ENCODE data around the gene LSM4. TPM values are rescaled to one million over a fixed set of nuclear protein-coding genes. Genes with fewer than 3 reads are reported as not detected.

The LSM4 gene
- total RNA-seq, 2 donors from 2014 or later: 74.8 to 90.2 TPM

DNA sequence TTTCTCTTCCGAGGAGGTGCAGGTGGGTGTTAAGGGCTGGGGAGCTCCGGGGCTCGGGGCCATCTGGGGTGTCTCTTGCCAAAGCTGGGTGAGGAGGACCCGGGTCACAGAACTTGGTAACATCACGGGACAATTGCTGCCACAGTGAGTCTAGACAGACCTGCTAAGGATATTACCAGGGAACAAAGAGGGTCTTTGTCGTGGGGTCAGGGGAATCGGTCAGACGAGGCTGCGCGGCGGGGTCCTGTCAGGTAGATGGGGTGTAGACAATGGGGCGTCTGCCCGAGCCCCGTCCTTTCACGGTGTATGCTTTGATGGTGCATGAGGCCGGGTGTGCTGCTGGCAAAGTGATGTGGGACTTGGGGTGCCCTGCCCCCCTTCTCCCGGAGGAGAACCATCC, 25.3 kb upstream of the LSM4 start:
- Histone ChIP-seq H3K27me3 (replicated peaks; ENCODE audit: insufficient read depth) (no peaks in the 10 kb centered on the region), H3K27ac (no peak overlapping the region), H3K4me3 (no peak overlapping the region), H3K4me1 (ENCODE audit: control insufficient read depth in 1 of 2, low read depth in 2 of 2) (no peaks in the 10 kb centered on the region), H3K9me3 (no peaks in the 10 kb centered on the region), H3K36me3 (no peaks in the 10 kb centered on the region)
- TF ChIP-seq, protein P1, sequence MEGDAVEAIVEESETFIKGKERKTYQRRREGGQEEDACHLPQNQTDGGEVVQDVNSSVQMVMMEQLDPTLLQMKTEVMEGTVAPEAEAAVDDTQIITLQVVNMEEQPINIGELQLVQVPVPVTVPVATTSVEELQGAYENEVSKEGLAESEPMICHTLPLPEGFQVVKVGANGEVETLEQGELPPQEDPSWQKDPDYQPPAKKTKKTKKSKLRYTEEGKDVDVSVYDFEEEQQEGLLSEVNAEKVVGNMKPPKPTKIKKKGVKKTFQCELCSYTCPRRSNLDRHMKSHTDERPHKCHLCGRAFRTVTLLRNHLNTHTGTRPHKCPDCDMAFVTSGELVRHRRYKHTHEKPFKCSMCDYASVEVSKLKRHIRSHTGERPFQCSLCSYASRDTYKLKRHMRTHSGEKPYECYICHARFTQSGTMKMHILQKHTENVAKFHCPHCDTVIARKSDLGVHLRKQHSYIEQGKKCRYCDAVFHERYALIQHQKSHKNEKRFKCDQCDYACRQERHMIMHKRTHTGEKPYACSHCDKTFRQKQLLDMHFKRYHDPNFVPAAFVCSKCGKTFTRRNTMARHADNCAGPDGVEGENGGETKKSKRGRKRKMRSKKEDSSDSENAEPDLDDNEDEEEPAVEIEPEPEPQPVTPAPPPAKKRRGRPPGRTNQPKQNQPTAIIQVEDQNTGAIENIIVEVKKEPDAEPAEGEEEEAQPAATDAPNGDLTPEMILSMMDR (IDR thresholded peaks at IDR 0.05): no peak
- no peak for ATAC-seq (ENCODE audit: insufficient number of reproducible peaks, low FRiP score, low read depth)
- no peak for DNase-seq (ENCODE audit: low spot score)

DNA sequence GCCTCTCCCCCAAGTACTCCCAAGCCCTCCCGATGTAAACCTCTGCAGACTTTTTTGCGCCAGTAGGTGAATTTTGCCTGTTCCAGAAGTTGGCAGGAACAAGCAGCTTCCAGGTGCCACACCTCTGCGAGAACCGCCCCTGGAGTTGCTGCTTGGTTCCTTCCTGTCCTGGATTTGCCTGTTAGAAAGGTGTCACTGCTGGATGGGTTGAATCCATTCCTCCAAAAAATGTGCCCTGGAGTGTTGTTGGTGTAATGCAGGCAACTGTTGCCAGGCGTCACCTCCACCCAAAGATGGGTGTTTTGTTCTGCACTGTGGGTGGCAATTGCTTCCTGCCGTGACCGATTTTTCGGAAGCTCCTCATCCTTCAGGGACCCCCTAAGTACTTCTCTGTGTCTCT, 23.2 kb upstream of the LSM4 start:
- H3K4me3 ChIP-seq: no peak overlapping the region
- peaks cover 5 to 11% of the 10 kb centered on the region in 2 donors for H3K4me1 ChIP-seq (ENCODE audit: control insufficient read depth in 1 of 2, low read depth in 2 of 2)
- TF ChIP-seq, protein P1 (IDR thresholded peaks at IDR 0.05): no peak
- no peaks in the 10 kb centered on the region for H3K36me3 ChIP-seq
- no peaks in the 10 kb centered on the region for H3K27me3 ChIP-seq (replicated peaks; ENCODE audit: insufficient read depth)
- no peak overlapping the region for H3K27ac ChIP-seq
- ATAC-seq (ENCODE audit: insufficient number of reproducible peaks, low FRiP score, low read depth): no peak
- no peaks in the 10 kb centered on the region for H3K9me3 ChIP-seq
- DNase-seq (ENCODE audit: low spot score): no peak

DNA sequence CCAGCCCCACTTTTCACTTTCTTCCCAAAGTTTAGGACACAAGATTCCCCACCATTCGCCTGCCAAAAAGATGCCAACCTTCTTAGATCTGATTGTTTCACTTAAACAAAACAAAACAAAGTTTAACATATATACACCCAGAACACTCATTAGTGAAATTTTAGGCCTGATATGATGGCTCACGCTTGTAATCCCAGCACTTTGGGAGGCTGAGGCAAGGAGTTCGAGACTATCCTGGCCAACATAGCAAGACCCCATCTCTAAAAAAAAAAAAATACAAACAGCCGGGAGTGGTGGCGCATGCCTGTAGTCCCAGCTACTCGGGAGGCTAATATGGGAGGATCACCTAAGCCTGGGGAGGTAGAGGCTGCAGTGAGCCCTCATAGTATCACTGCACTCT, 22.4 kb upstream of the LSM4 start:
- peaks cover 5 to 11% of the 10 kb centered on the region in 2 donors for H3K4me1 ChIP-seq (ENCODE audit: control insufficient read depth in 1 of 2, low read depth in 2 of 2)
- no peak overlapping the region for H3K27ac ChIP-seq
- TF ChIP-seq, protein P1 (IDR thresholded peaks at IDR 0.05): no peak
- no peak overlapping the region for H3K4me3 ChIP-seq
- H3K36me3 ChIP-seq: no peaks in the 10 kb centered on the region
- no peak for DNase-seq (ENCODE audit: low spot score)
- no peaks in the 10 kb centered on the region for H3K27me3 ChIP-seq (replicated peaks; ENCODE audit: insufficient read depth)
- no peak for ATAC-seq (ENCODE audit: insufficient number of reproducible peaks, low FRiP score, low read depth)
- no peaks in the 10 kb centered on the region for H3K9me3 ChIP-seq

DNA sequence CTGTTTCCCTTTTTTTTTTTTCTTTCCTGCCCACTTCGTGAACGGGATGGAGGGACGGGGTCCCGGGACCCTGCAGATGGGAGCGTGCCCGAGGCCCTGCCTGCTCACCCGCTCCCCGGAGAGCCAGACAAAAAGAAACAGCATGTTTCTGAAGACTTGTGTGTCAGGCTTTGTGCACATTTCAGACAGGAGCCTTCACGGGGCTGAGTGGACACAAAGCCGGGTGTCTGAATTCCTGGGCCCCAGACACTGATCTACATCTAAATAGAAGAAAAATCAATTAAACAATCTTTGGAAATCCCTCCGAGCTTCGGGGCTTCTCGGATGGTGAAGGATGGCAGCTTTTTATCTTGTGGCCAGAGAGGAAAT, 21.7 kb upstream of the LSM4 start:
- no peak for ATAC-seq (ENCODE audit: insufficient number of reproducible peaks, low FRiP score, low read depth)

DNA sequence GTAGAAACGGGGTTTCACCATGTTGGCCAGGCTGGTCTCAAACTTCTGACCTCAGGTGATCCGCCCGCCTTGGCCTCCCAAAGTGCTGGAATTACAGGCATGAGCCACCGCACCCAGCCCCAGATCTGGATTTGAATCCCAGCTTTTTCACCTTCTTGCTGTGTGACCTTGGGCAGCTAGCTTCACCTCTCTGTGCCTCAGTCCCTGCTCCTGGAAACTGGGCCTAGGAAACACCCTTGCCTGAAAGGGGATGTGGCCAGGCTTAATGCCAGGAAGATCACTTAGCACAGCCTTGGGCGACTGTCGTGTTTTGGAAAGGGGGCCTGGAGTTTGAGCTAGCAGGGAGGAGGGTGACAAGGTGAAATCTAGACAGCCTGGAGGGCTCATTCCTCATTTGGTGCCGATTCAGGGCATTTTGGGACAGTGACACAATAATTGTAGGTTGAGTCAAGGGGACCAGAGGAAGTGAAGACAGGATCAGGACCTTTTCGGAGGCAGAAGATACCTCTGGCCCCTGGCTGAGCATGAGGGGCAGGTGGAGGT, 19.3 kb upstream of the LSM4 start:
- DNase-seq (ENCODE audit: low spot score) (no peak), ATAC-seq (ENCODE audit: insufficient number of reproducible peaks, low FRiP score, low read depth) (no peak)
- no peak overlapping the region for H3K27ac ChIP-seq
- H3K4me3 ChIP-seq: no peak overlapping the region
- H3K27me3 ChIP-seq (replicated peaks; ENCODE audit: insufficient read depth): no peaks in the 10 kb centered on the region
- TF ChIP-seq, protein P1 (IDR thresholded peaks at IDR 0.05): no peak
- no peaks in the 10 kb centered on the region for H3K36me3 ChIP-seq
- H3K9me3 ChIP-seq: no peaks in the 10 kb centered on the region
- H3K4me1 ChIP-seq (ENCODE audit: control insufficient read depth in 1 of 2, low read depth in 2 of 2): peaks cover 10 to 17% of the 10 kb centered on the region in 2 donors

More for the DNA sequence above, 21.7 kb upstream of the LSM4 start:
- Histone ChIP-seq H3K27me3 (replicated peaks; ENCODE audit: insufficient read depth) (no peaks in the 10 kb centered on the region), H3K9me3 (no peaks in the 10 kb centered on the region), H3K4me3 (no peak overlapping the region), H3K4me1 (ENCODE audit: control insufficient read depth in 1 of 2, low read depth in 2 of 2) (peaks cover 10 to 17% of the 10 kb centered on the region in 2 donors), H3K27ac (no peak overlapping the region), H3K36me3 (no peaks in the 10 kb centered on the region)
- TF ChIP-seq, protein P1 (IDR thresholded peaks at IDR 0.05): no peak
- no peak for DNase-seq (ENCODE audit: low spot score)
